Left lung (tissue), 10 donors: ENCODE measurements around the gene RSPO3. TPM values are rescaled to one million over a fixed set of nuclear protein-coding genes. Genes with fewer than 3 reads are reported as not detected.
"Not testable (repeated sequence)": the region's sequence is repeated elsewhere in the genome, so short reads cannot be mapped to it uniquely, and the experiment has no call there.

Experiments
- ATAC-seq: fragments of 200-7000 bp; cut with Tn5 transposase; one replicate; pipeline ENCODE4 v1.9.1; 2020; ENCODE audit warnings: moderate library complexity
- DNase-seq, 4 donors: peaks; one replicate each; pipeline ENCODE4 v3.0.0-alpha.2; 2013 to 2020
- H3K27ac ChIP-seq, 2 donors: fragments of 200-600 bp; sonication (generic) in 1 of 2; one replicate each; pipeline versions ENCODE4 v1.5.0 to v1.8.0; 2020 to 2021
- H3K27me3 ChIP-seq, 2 donors: fragments of 200-600 bp; sonication (generic) in 1 of 2; one replicate each; pipeline versions ENCODE4 v1.5.0 to v1.8.0; 2020 to 2021
- H3K36me3 ChIP-seq, 2 donors: fragments of 200-600 bp; sonication (generic) in 1 of 2; one replicate each; pipeline versions ENCODE4 v1.5.0 to v1.8.0; 2020 to 2021
- H3K4me1 ChIP-seq, 2 donors: fragments of 200-600 bp; one replicate each; pipeline ENCODE4 v1.8.0; 2021
- H3K4me3 ChIP-seq, 2 donors: fragments of 200-600 bp; sonication (generic) in 1 of 2; one replicate each; pipeline versions ENCODE4 v1.5.0 to v1.8.0; 2020 to 2021; ENCODE audit warnings: mild to moderate bottlenecking in 1 of 2
- H3K9me3 ChIP-seq, 2 donors: fragments of 200-600 bp; sonication (generic) in 1 of 2; one replicate each; pipeline versions ENCODE4 v1.5.0 to v1.8.0; 2020 to 2021
- intact Hi-C, 2 donors: fragments of 100-400 bp; cut with DNase I; formaldehyde crosslinking; loops; one replicate each; pipeline versions ENCODE4 v1.11.2 to v1.14.2; 2022
- polyA plus RNA-seq, 6 donors: library from polyadenylated mRNA; unstranded; fragments of 120-200 nt; gene quantifications; one replicate each; pipeline ENCODE4 v1.2.1, GENCODE V29; 2013; ENCODE audit not compliant: insufficient read length in 6 of 6
- total RNA-seq, 2 donors: library from RNA; stranded (reverse); fragmentation: NEBNext Ultra II Directional; extraction: Animal tissue kit (Norgen Biotek cat#: 25700); gene quantifications; one replicate each; pipeline ENCODE4 v1.2.1, GENCODE V29; 2021
- TF ChIP-seq, protein P1 (sequence below), 2 donors: fragments of 200-600 bp; sonication (generic) in 1 of 2; IDR thresholded peaks; one replicate each; pipeline versions ENCODE4 v1.5.0 to v1.8.0; 2021; ENCODE audit warnings: antibody characterized with exemption in 2 of 2
- donor health status: DM: no; HTN: yes; CAD: no.
- donor health status: DM: no; HTN: no; CAD: no.

RSPO3 gene
- total and polyA plus RNA-seq, 8 donors = 4.9 to 12.9 (median 5.9) TPM

DNA sequence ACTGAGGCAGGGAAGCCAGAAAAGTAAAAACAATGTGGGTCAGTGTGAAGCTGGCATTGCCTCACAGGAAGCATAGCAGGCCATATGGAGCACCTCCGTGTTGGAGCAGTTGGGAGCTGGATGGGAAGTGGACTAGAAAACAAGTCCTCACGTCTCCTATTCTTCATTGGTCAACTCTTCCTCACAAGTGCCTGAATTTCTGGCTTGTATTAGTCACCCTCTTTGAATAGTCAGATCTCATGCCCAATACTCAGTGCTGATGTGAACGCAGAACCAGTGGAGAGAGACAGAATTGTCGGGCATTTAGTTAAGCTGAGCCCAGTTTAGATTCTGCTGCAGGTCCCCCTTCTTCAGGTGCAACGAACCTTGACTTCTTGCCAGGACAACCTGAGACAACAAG is 22.3 kb upstream of the RSPO3 start:
- ATAC-seq (no peak), DNase-seq (no peak)
- Histone ChIP-seq H3K4me1 (no peaks in the 10 kb centered on the region), H3K4me3 (no peak overlapping the region), H3K9me3 (no peaks in the 10 kb centered on the region), H3K27me3 (no peaks in the 10 kb centered on the region), H3K36me3 (no peaks in the 10 kb centered on the region), H3K27ac (no peak overlapping the region)
- TF ChIP-seq, protein P1, sequence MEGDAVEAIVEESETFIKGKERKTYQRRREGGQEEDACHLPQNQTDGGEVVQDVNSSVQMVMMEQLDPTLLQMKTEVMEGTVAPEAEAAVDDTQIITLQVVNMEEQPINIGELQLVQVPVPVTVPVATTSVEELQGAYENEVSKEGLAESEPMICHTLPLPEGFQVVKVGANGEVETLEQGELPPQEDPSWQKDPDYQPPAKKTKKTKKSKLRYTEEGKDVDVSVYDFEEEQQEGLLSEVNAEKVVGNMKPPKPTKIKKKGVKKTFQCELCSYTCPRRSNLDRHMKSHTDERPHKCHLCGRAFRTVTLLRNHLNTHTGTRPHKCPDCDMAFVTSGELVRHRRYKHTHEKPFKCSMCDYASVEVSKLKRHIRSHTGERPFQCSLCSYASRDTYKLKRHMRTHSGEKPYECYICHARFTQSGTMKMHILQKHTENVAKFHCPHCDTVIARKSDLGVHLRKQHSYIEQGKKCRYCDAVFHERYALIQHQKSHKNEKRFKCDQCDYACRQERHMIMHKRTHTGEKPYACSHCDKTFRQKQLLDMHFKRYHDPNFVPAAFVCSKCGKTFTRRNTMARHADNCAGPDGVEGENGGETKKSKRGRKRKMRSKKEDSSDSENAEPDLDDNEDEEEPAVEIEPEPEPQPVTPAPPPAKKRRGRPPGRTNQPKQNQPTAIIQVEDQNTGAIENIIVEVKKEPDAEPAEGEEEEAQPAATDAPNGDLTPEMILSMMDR (IDR thresholded peaks at IDR 0.05) = no peak
- intact Hi-C loops = no loop called here

GRCh38 chr6:127097442-127097841 is 21.0 kb upstream of the RSPO3 start:
- DNase-seq, H3K4me3 ChIP-seq, ATAC-seq, H3K27me3 ChIP-seq, H3K36me3 ChIP-seq, H3K9me3 ChIP-seq, H3K27ac ChIP-seq, intact Hi-C loops, H3K4me1 ChIP-seq: not testable (repeated sequence)

GRCh38 chr6:127100510-127101140 is 17.8 kb upstream of the RSPO3 start:
- TF ChIP-seq, protein P1 (IDR thresholded peaks at IDR 0.05) = no peak
- DNase-seq (no peak), ATAC-seq (peak; percentile 65)
- intact Hi-C loops = no loop called here
- Histone ChIP-seq H3K4me3 (no peak overlapping the region), H3K27ac (no peak overlapping the region), H3K9me3 (no peaks in the 10 kb centered on the region), H3K27me3 (no peaks in the 10 kb centered on the region), H3K4me1 (peaks cover 6 to 13% of the 10 kb centered on the region in 2 donors), H3K36me3 (no peaks in the 10 kb centered on the region)

DNA sequence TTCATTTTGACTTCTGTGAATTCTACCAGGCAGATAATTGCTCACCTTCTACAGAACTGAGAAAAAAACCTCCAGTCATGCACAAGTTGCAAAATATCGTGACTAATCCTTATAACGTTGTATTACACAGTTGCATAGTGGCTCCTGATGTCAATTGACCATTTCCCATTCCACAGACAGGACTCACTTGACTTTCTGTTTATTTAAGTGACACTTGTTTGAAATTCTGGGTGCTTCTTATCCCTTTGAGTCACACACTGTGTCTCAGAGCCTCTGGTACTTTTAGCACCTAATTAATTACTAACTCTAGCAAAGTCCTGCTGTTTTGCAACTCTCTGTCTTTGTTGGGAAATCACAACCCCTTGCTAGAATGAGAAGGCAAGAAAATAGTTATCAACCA is 16.2 kb upstream of the RSPO3 start:
- intact Hi-C loops = no loop called here
- H3K4me3 ChIP-seq = no peak overlapping the region
- peak in 1 of 4 donors; percentile 31 for DNase-seq
- H3K27ac ChIP-seq = peak overlapping the region in 1 of 2 donors; percentile 38
- no peaks in the 10 kb centered on the region for H3K9me3 ChIP-seq
- H3K36me3 ChIP-seq = no peaks in the 10 kb centered on the region
- TF ChIP-seq, protein P1 (IDR thresholded peaks at IDR 0.05) = no peak
- peak; percentile 85 for ATAC-seq
- peaks cover 6 to 13% of the 10 kb centered on the region in 2 donors for H3K4me1 ChIP-seq
- peaks cover 0 to 1% of the 10 kb centered on the region in 2 donors for H3K27me3 ChIP-seq

GRCh38 chr6:127102859-127103258 is 15.6 kb upstream of the RSPO3 start:
- H3K27me3 ChIP-seq = peaks cover 0 to 7% of the 10 kb centered on the region in 2 donors
- H3K4me1 ChIP-seq = peaks cover 6 to 13% of the 10 kb centered on the region in 2 donors
- no peaks in the 10 kb centered on the region for H3K9me3 ChIP-seq
- no peak overlapping the region for H3K27ac ChIP-seq
- H3K4me3 ChIP-seq = no peak overlapping the region
- no peak for DNase-seq
- no peak for ATAC-seq
- H3K36me3 ChIP-seq = no peaks in the 10 kb centered on the region
- intact Hi-C loops = no loop called here
- TF ChIP-seq, protein P1 (IDR thresholded peaks at IDR 0.05) = no peak

DNA sequence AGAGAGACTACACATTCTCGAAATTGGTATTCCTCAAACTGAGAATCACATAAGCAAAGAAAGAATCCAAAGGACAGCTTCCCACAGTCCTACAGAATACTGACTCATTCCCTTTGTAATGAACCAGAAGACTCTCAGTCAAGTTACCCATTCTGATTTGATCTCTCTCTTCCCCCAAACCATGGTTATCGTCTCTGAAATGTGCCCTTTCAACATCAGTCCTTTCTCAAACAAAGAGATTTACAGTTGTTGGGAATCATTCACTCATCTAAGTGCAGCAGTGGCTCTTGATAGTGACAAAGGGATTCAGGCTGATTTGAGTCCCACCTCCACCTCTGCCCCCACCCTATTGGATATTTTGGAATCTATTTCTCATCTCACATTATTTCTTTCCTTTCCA is 15.0 kb upstream of the RSPO3 start:
- TF ChIP-seq, protein P1 (IDR thresholded peaks at IDR 0.05) = no peak
- intact Hi-C loops = no loop called here
- DNase-seq = no peak
- H3K27ac ChIP-seq = no peak overlapping the region
- peaks cover 0 to 7% of the 10 kb centered on the region in 2 donors for H3K27me3 ChIP-seq
- no peak for ATAC-seq
- peaks cover 6 to 13% of the 10 kb centered on the region in 2 donors for H3K4me1 ChIP-seq
- H3K36me3 ChIP-seq = no peaks in the 10 kb centered on the region
- no peak overlapping the region for H3K4me3 ChIP-seq
- no peaks in the 10 kb centered on the region for H3K9me3 ChIP-seq
